ENCODE results near the gene E2F1. TPM values are rescaled to one million over a fixed set of nuclear protein-coding genes. Genes with fewer than 3 reads are reported as not detected.

E2F1 gene
- polyA plus RNA-seq, 1 experiment: 2.6 TPM

DNA sequence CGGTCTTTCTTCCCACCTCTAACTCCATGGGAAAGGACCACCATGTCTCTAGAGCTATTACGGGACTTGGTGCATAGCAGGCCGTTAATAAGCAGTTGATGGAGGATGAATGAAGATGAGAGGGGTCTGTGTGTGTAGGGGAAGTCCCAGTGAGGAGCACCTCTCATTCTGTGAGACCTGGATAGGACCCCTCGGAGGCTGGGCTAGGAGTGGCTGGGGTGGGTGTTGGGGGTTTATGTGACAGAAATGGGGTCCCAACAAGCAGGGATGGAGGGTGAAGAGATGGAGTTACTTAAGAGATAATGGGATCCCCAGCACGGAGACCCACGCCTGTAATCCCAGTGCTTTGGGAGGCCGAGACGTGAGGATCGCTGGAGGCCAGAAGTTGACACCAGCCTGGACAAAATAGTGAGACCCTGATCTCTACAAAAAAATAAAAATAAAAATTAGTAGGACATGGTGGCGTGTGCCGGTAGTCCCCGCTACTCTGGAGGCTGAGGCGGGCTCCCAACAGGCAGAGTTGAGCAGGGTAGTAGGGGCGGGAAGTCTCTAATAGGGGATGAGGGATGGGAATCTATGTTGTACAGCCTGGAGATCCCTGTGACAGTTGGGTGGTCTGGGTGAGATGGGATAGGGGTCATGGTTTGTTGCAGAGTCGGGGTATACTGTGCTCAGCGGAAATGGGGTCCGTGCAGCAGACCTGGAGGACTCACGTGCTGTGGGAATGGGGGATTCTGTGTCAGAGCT is 44.9 kb upstream of the E2F1 start:
- TF ChIP-seq, protein P1, sequence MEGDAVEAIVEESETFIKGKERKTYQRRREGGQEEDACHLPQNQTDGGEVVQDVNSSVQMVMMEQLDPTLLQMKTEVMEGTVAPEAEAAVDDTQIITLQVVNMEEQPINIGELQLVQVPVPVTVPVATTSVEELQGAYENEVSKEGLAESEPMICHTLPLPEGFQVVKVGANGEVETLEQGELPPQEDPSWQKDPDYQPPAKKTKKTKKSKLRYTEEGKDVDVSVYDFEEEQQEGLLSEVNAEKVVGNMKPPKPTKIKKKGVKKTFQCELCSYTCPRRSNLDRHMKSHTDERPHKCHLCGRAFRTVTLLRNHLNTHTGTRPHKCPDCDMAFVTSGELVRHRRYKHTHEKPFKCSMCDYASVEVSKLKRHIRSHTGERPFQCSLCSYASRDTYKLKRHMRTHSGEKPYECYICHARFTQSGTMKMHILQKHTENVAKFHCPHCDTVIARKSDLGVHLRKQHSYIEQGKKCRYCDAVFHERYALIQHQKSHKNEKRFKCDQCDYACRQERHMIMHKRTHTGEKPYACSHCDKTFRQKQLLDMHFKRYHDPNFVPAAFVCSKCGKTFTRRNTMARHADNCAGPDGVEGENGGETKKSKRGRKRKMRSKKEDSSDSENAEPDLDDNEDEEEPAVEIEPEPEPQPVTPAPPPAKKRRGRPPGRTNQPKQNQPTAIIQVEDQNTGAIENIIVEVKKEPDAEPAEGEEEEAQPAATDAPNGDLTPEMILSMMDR (IDR thresholded peaks at IDR 0.05; ENCODE audit: low read depth, low read length): no peak
- no peak for DNase-seq (ENCODE audit: low read depth, low spot score)
- H3K4me3 ChIP-seq (ENCODE audit: low read depth, low read length): peak overlapping the region; percentile 59
- CTCF ChIA-PET: interaction anchor here (1.4 kb wide), 1 partner anchor 11 kb away, joined by 5 read pairs; the partner anchor contains the start of gene PXMP4
- peaks cover 2% of the 10 kb centered on the region; the same call in 1 of the 2 replicates for H3K9me3 ChIP-seq (ENCODE audit: control insufficient read depth, insufficient read depth, low read length)
- POLR2A ChIA-PET: no interaction called here
- H3K27ac ChIP-seq (ENCODE audit: low read depth, low read length): peak overlapping the region; percentile 61
- no peaks in the 10 kb centered on the region for H3K27me3 ChIP-seq (ENCODE audit: control insufficient read depth, insufficient read depth, low read length)

- H3K27ac ChIP-seq (ENCODE audit: low read depth, low read length): no peak overlapping the region
- ChIA-PET POLR2A (no interaction called here), CTCF (no interaction called here)
- H3K4me3 ChIP-seq (ENCODE audit: low read depth, low read length): no peak overlapping the region
- TF ChIP-seq, protein P1 (IDR thresholded peaks at IDR 0.05; ENCODE audit: low read depth, low read length): no peak
- no peaks in the 10 kb centered on the region for H3K27me3 ChIP-seq (ENCODE audit: control insufficient read depth, insufficient read depth, low read length)
- DNase-seq (ENCODE audit: low read depth, low spot score): no peak
- H3K9me3 ChIP-seq (ENCODE audit: control insufficient read depth, insufficient read depth, low read length): no peaks in the 10 kb centered on the region
These were observed 42.9 kb upstream of the E2F1 start for GRCh38 chr20:33729101-33729500.

DNA sequence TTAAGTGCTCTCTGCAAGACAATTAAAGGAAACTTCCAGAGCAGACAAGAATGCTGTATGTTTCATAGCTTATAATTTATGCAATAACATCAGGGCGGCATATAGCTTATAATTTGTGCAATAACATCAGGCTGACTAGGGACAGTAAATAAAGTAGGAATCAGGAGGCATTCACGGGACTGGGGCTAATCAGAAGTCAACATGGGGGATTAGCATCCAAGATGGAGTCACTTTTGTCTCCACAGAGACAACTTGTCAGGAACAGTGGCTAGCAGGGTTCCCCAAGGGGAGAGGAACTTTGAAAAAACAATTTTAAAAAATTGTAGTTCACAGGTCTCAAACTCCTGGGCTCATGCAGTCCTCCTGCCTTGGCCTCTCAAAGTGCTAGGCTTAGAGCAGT is 42.3 kb upstream of the E2F1 start:
- no peak overlapping the region for H3K27ac ChIP-seq (ENCODE audit: low read depth, low read length)
- no peak overlapping the region for H3K4me3 ChIP-seq (ENCODE audit: low read depth, low read length)
- POLR2A ChIA-PET: no interaction called here
- H3K27me3 ChIP-seq (ENCODE audit: control insufficient read depth, insufficient read depth, low read length): no peaks in the 10 kb centered on the region
- no peaks in the 10 kb centered on the region for H3K9me3 ChIP-seq (ENCODE audit: control insufficient read depth, insufficient read depth, low read length)
- DNase-seq (ENCODE audit: low read depth, low spot score): no peak
- TF ChIP-seq, protein P1 (IDR thresholded peaks at IDR 0.05; ENCODE audit: low read depth, low read length): no peak
- CTCF ChIA-PET: no interaction called here

- CTCF ChIA-PET: no interaction called here
- TF ChIP-seq, protein P1 (IDR thresholded peaks at IDR 0.05; ENCODE audit: low read depth, low read length): no peak
- POLR2A ChIA-PET: no interaction called here
- Histone ChIP-seq H3K9me3 (ENCODE audit: control insufficient read depth, insufficient read depth, low read length) (no peaks in the 10 kb centered on the region), H3K4me3 (ENCODE audit: low read depth, low read length) (no peak overlapping the region), H3K27me3 (ENCODE audit: control insufficient read depth, insufficient read depth, low read length) (no peaks in the 10 kb centered on the region), H3K27ac (ENCODE audit: low read depth, low read length) (no peak overlapping the region)
- DNase-seq (ENCODE audit: low read depth, low spot score): no peak
These were observed 41.6 kb upstream of the E2F1 start for GRCh38 chr20:33727806-33728205.

DNA sequence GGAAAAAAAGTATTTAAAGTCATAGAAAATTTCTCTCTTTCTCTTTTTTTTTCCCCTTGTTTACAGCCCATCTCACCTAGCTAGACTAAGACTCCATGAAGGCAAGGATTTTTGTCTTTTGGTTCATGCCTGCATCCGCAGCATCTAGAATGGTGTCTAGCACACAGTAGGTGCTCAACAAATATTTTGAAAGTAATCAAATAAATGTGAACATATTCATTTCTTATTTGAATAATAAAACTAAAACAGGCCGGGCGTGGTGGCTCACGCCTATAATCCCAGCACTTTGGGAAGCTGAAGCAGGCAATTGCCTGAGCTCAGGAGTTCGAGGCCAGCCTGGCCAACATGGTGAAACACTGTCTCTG is 40.9 kb upstream of the E2F1 start:
- ChIA-PET CTCF (no interaction called here), POLR2A (no interaction called here)
- no peak for DNase-seq (ENCODE audit: low read depth, low spot score)
- Histone ChIP-seq H3K27me3 (ENCODE audit: control insufficient read depth, insufficient read depth, low read length) (no peaks in the 10 kb centered on the region), H3K4me3 (ENCODE audit: low read depth, low read length) (no peak overlapping the region), H3K27ac (ENCODE audit: low read depth, low read length) (no peak overlapping the region), H3K9me3 (ENCODE audit: control insufficient read depth, insufficient read depth, low read length) (no peaks in the 10 kb centered on the region)
- TF ChIP-seq, protein P1 (IDR thresholded peaks at IDR 0.05; ENCODE audit: low read depth, low read length): no peak

All from AG04450 (cell line).